K562 (cell line): ENCODE data around the gene ATRAID. TPM values are rescaled to one million over a fixed set of nuclear protein-coding genes. Genes with fewer than 3 reads are reported as not detected.

Source experiments
- DPF2 ChIP-seq: fragments of 450-650 bp; IDR thresholded peaks from 2 replicates; pipeline ENCODE4 v1.6.1; 2016
- E2F4 ChIP-seq: sonication (generic); formaldehyde crosslinking; IDR thresholded peaks from 2 replicates; pipeline ENCODE4 v1.8.0; 2022; ENCODE audit warnings: mild to moderate bottlenecking, low read depth, missing genetic modification reagents
- ETS2 ChIP-seq: IDR thresholded peaks from 2 replicates; pipeline ENCODE4 v1.6.1; 2016; ENCODE audit warnings: borderline replicate concordance, missing genetic modification characterization, mild to moderate bottlenecking, moderate library complexity, missing compliant biosample characterization; ENCODE audit not compliant: poor library complexity, severe bottlenecking
- HCFC1 ChIP-seq: IDR thresholded peaks from 2 replicates; pipeline ENCODE4 v1.6.1; 2012; ENCODE audit warnings: low read depth, low read length, improper control_type of control experiment
- ID3 ChIP-seq, 2 experiments: fragments of 250-450 bp in 1 of 2; fragments of 450-650 bp in 1 of 2; sonication (Bioruptor Pico) in 1 of 2; IDR thresholded peaks; 2 replicates each; pipeline versions ENCODE4 v1.6.1 to v1.8.0; 2016 to 2021; ENCODE audit warnings: mild to moderate bottlenecking in 2 of 2, moderate library complexity in 2 of 2, missing compliant biosample characterization in 1 of 2, missing genetic modification characterization in 1 of 2
- REST ChIP-seq, 2 experiments: fragments of 450-650 bp; formaldehyde crosslinking in 1 of 2; IDR thresholded peaks; 2 replicates each; pipeline versions ENCODE4 v1.4.0 to v1.6.1; 2014 to 2020; ENCODE audit warnings: mild to moderate bottlenecking in 2 of 2, borderline replicate concordance in 1 of 2, low read depth in 1 of 2
- SIX5 ChIP-seq, 2 experiments: IDR thresholded peaks; 2 replicates each; pipeline ENCODE4 v1.6.1; 2011; ENCODE audit warnings: low read length in 2 of 2, borderline replicate concordance in 1 of 2, low read depth in 1 of 2, mild to moderate bottlenecking in 1 of 2, moderate library complexity in 1 of 2; ENCODE audit not compliant: insufficient read depth in 1 of 2
- SUPT5H ChIP-seq: fragments of 450-650 bp; IDR thresholded peaks from 2 replicates; pipeline ENCODE4 v1.6.1; 2016
- THAP12 ChIP-seq: fragments of 250-450 bp; sonication (Bioruptor Pico); IDR thresholded peaks from 2 replicates; pipeline ENCODE4 v1.9.0; 2021; ENCODE audit warnings: mild to moderate bottlenecking, inconsistent platforms
- TOE1 ChIP-seq, 2 experiments: fragments of 450-650 bp in 1 of 2; sonication (generic) in 1 of 2; formaldehyde crosslinking in 1 of 2; IDR thresholded peaks; 2 replicates each; pipeline versions ENCODE4 v1.7.1 to v1.8.0; 2016 to 2022; ENCODE audit warnings: borderline replicate concordance in 2 of 2, mild to moderate bottlenecking in 2 of 2, antibody characterized with exemption in 1 of 2, inconsistent platforms in 1 of 2, low read depth in 1 of 2, missing genetic modification reagents in 1 of 2, moderate library complexity in 1 of 2
- TRIM24 ChIP-seq, 2 experiments: fragments of 450-650 bp; IDR thresholded peaks; 2 replicates each; pipeline ENCODE4 v1.6.1; 2016
- ZNF175 ChIP-seq: fragments of 200-800 bp; sonication (Bioruptor generic); IDR thresholded peaks from 2 replicates; pipeline ENCODE4 v1.6.1; 2016; ENCODE audit warnings: low read depth, mild to moderate bottlenecking, missing genetic modification characterization, missing compliant biosample characterization
- ZNF384 ChIP-seq: IDR thresholded peaks from 2 replicates; pipeline ENCODE4 v1.6.1; 2012; ENCODE audit warnings: low read depth, low read length, improper control_type of control experiment
- polyA plus RNA-seq, 8 experiments: library from polyadenylated mRNA; depleted of rRNA in 4 of 8; stranded (reverse) in 5 of 8; unstranded in 3 of 8; fragments of >200 nt; fragmentation: Nextera tagmentation in 2 of 8; fragmentation: Illumina TruSeq in 1 of 8; extraction: Ambion mirVana in 2 of 8; extraction: Trizol in 1 of 8; gene quantifications; 2 replicates each; pipeline versions ENCODE4 v1.2.1 to v1.2.3, GENCODE V29; 2011 to 2014; ENCODE audit warnings: inconsistent platforms in 1 of 8, missing spikeins in 1 of 8
- total RNA-seq, 7 experiments: library from RNA; depleted of rRNA in 6 of 7; stranded (reverse); fragments of >200 nt in 6 of 7; fragmentation: Illumina TruSeq in 2 of 7; extraction: Trizol in 2 of 7; gene quantifications; 2 replicates each; pipeline versions ENCODE4 v1.2.1 to v1.2.3, GENCODE V29; 2011 to 2021; ENCODE audit warnings: low replicate concordance in 1 of 7

Gene ATRAID
- total and polyA plus RNA-seq, 9 of the 15 experiments (the other 6 are each of a cell fraction or from before 2014, with no cell fraction given): 70.2 to 187 (median 108) TPM

- no peak for TF ChIP-seq E2F4
- no peak for TF ChIP-seq TRIM24 (IDR thresholded peaks at IDR 0.05)
- no peak for TF ChIP-seq ETS2
- TF ChIP-seq SUPT5H: peak; percentile 91
- TF ChIP-seq ZNF384: peak; percentile 6; the same call in 1 of the 2 replicates
- peak; percentile 78; the same call in 1 of the 2 replicates for TF ChIP-seq THAP12 (CRISPR knock-in tag)
- TF ChIP-seq SIX5 (IDR thresholded peaks at IDR 0.05; ENCODE audit: borderline replicate concordance in 1 of 2, insufficient read depth in 1 of 2, low read depth in 1 of 2, low read length in 2 of 2): no peak; a peak in 1 of 4 replicates
- no peak for TF ChIP-seq ZNF175 (CRISPR knock-in tag)
- TF ChIP-seq TOE1 (IDR thresholded peaks at IDR 0.05; ENCODE audit: borderline replicate concordance): no peak
- no peak for TF ChIP-seq TOE1 (CRISPR knock-in tag; IDR thresholded peaks at IDR 0.05; ENCODE audit: borderline replicate concordance, low read depth)
- TF ChIP-seq DPF2: no peak
- TF ChIP-seq HCFC1: peak; percentile 74
- TF ChIP-seq ID3 (CRISPR knock-in tag; IDR thresholded peaks at IDR 0.05): no peak
- peak; percentile 66 for TF ChIP-seq ID3 (tag; IDR thresholded peaks at IDR 0.05)
- no peak for TF ChIP-seq REST (IDR thresholded peaks at IDR 0.05; ENCODE audit: borderline replicate concordance)
- TF ChIP-seq REST (CRISPR knock-in tag; IDR thresholded peaks at IDR 0.05; ENCODE audit: low read depth): peak; percentile 60; the same call in 1 of the 2 replicates
Measured at GRCh38 chr2:27211943-27212625, at the start of gene ATRAID, which contains the start of gene SLC5A6 (continued).
